GM19043 (cell line): ENCODE data around the gene PRRX1.

Experiments
- ATAC-seq: cut with Tn5 transposase; IDR thresholded peaks from one replicate; pipeline ENCODE4 v1.9.1; 2021; ENCODE audit warnings: low read depth; ENCODE audit not compliant: unreplicated experiment

PRRX1 gene

DNA sequence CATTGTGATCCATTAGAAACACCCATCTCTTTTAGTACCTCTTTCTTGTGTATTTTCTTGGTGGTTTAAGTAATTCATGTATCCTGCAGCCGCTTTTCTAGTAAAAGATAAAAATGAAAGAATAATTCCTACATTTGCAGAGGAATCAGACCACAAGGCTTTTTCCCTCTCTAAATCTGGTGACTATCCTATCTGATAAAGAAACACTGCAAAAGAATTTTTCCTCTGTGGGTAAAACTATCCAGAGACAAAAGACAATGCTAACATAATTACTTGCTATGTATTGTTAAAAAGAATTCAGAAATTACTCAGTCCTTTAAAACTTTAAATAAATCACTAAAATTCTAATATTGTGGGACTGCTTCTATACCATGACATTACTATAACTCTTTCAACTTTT lies 51.0 kb downstream of the PRRX1 start:
- no peak for ATAC-seq

DNA sequence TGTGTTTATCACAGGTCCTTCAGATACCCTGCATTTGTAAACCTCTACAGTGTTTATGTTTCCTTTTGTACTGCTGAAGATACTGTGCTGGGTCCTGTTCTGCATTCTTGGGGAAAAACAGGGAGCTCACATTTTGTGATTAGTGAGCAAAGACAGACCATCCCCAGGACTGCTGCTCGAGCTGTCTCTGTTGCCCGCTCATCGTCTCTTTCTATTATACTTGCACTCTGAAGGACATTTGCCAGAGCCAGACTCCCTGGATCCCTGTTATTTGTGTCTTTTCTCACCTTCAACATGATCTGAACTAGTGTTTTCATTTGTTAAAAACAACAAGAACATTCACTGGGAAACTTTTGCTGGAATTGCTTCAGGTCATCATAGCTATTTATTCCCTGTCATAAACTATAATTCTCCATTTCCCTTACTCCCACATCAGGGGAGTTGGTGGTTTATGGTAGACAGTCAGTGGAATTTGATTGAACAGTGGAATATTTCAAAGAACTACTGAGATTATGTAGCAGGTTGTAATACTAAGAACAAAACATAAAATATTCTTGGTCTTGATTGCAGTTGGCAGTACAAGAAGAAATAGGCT lies 53.0 kb downstream of the PRRX1 start:
- ATAC-seq = no peak

DNA sequence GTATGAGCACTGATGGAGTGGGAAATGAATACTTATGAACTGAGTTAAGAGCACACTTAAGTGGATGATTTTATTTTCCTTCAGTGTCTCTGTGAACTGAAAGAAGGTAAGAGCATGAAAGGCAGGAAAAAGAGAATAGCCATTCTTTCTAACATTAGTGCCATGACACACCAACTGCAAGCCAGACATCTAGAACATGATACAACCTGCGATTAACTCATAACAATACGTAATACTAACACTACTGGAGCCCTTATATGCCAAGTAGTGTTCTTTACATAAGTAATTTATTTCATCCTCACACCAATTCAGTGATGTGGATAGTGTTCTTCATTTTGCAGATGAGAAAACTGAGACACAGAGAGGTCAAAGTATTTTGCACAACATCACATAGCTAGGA lies 56.7 kb downstream of the PRRX1 start:
- ATAC-seq = no peak

DNA sequence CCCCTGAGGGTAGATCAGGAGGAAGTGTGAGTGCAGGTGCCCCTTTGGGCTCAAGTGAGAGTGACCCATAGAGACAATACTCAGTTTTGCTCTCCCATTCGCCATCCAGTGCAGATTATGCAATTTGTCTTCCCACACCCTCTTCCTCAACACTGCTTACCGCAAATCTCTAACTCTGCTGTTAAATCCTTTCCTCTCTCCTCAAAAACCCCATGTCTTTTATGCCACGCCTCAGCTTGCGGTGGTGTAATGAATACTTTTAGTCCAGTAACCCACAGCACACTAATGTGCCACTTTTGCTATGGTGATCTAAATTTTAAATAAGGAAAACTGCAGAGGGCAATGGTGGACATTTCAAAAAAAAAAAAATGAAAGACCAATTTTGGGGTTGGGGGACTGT lies 57.7 kb downstream of the PRRX1 start:
- ATAC-seq = no peak

DNA sequence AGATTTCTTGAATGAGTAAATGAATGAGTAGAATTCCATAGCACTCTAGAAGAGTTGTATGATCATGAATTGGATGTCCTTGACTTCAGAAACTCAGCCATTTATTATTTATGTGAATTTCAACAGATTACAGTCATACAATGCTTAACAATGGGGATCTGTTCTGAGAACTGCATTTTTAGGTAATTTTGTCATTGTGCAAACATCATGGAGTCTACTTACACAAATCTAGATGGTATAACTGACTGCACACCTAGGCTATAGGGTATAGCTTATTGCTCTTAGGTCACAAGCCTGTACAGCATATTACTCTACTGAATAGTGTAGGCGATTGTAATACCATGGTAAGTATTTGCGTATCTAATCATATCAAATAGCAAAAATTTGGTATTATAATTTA lies 59.6 kb downstream of the PRRX1 start:
- ATAC-seq = no peak

DNA sequence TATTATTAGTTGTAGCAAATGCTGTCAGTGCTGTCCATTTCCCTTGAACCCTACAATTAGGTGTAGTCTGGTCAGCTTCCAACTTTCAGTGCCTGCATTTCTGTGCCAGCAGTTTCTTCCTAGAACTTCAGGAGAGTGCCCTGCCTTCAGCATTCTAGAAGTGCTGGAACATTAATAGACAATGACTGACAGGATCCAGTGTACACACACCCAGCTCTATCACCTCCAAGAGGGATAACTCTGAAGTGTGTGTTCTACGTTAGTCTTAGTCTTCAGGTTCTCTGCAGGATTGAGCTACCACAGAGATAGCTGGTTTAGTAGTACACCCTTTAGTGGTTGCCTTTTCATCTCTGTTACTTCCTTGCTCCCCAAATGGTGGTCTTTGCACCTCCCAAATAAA lies 61.4 kb downstream of the PRRX1 start:
- ATAC-seq = no peak

DNA sequence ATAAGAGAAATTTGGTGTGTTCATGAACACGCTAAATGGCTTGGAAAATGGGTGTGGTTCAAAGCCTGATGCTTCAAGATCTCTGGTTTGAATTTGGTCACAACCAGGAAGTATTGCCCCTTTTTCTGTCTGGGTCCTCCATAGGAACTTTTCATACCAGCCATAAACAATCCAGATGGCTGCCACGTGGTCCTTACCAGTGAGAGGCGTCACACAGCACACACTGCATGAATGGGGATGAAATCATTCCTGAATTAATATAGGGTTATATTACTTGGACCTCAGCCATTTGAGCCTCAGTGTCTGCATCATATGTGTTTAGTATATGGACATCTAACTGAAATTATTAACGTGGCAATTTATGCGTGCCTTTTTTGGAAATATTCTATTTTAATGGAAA lies 64.0 kb downstream of the PRRX1 start:
- no peak for ATAC-seq

DNA sequence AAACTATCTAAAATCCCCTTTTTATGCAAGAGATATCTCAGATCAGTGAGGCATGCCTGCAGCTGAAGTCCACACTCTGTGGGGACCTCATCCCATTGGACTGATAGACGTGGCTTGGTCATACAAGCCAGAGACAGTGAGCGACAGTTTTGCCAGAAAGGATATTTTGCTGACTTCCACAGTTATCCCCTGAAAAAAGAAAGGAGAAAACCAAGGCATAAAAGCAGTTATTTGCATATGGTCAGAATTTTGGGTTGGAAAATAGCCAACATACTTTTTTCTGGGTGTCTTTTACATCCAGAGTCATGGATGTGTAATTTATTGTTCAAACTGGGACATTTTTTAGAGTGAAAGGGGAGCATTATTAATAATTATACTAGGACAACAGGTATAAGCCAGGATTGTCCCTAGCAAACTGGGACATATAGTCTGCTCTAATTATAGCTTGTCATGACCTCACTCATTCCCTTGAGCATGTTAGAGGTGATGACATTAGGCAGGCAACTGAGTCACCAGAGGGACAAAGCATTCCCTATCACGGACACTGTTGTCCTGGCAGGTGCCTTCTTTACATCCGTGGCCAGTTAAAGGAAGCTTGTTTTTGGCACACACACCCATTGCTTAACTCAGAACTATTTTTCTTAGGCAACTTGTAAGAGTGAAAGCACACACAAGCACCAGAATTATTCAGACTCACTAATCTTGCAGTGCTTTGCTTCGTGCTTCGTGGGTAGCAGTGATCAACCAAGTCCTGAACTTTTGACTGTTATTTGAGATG lies 65.5 kb downstream of the PRRX1 start:
- no peak for ATAC-seq

DNA sequence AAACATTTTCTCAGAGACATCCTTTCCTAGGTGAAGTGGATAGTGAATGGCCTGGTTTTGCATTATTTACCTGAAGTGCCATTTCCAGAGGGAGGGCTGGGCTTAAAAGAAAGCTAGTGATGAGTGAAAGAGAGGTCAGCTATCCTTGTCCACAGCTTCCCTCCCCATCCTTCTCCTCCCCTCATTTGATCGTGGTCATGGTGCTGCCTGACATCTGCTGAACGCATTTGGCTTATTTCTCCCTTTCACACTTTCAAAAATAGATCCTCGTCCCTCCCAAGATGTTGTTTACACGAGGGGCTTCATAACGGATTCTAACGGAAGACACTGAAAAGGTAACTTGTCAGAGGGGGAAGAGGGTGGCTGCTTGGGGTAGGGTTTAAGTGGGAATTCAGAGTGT lies 66.1 kb downstream of the PRRX1 start:
- no peak for ATAC-seq

DNA sequence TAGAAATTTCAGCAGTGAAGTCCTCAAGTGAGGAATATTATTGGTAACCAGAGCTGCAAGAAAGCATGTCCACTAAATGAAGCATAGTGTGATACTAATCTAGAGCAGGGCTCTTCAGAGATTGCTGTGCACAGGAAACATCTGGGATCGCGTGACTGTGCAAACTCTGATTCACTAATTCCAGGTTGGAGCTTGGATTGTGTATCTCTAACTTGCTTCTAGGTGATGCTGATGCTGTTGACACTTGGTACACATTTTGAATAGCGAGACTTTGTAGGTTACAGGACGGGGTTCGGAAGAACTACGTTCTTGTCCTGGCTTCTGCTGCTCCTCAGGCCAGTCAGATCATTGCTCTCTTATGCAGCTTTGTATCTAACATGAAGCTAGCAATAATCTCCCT lies 66.5 kb downstream of the PRRX1 start:
- no peak for ATAC-seq

DNA sequence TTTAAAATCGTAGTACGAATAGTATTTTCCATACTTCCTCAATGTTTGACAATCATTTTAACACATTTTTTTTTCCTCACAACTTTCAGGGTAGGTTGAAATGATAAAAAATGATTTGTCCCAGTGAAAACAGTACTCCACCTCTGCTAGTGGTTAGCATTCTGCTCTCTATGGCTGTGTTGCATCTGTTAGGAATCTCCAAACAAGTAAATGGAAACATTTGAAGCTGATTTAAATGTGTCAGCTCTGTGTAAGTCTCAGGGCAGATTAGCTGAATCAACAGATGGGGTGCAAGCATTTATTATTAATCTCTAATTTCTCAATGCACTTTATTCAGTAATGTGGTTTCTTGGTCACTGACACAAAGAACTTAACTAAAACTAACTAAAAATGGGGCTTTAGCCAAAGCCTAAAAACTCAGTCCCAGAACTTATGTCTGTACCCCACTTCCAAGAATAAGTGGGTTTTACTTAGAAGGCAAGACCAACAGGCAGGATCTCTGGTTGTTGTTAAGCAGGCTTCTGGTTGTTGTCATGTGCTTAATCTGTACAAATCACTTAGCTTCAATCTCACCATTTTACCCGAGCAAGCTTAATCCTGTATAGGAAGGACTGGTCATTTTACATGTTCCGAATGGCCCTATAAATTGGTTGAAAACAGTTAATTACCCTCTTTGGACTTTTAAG lies 67.8 kb downstream of the PRRX1 start:
- no peak for ATAC-seq

DNA sequence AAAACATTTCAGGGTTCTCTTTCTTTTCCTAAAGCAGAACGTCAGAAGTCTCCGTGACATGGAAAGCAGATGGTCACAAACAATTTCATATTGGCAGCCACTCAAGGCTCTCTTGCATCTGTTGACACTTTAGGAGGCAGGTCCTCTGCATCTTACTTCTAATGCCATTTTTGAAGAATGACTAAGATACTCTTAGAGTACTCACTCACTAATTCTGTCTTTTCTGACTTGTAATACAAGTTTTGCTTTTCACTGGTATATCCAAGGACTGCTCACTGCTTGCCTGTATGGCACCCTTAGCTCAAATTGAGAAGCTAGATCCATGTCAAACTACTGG lies 68.3 kb downstream of the PRRX1 start:
- no peak for ATAC-seq

DNA sequence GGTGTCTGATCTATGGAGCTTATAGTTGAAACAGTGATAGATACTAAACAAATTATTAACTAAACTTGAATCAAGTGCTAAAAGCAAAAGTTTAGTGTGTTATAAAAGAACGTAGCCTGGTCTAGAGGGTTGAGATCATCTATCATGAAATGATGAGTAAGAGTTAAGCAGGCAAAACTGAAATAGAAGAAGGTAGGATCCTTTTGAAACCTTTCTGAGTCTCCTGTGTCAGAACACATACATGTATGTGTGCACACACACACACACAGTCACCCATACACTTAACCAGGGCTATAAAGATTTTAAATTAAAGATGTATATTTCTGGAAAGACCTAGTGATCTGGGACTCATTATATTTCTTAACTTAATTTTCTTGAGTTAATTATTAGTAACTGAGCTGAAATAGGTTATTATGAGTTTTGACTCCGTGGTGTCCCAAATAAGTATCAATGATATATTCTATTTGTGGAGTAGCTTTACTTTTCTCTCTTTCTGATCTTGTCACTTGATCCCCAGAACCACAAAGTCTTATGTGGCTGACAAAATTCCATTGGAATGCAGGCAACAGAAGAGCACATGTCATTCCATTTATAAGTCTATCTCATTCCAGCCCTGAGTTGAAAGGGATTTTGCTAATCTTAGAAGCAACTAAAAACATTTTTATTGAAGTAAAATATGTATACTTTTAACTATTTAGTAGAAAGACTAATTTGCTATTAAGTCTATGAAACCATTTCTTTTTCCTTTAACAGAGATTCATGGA lies 70.7 kb downstream of the PRRX1 start:
- no peak for ATAC-seq

DNA sequence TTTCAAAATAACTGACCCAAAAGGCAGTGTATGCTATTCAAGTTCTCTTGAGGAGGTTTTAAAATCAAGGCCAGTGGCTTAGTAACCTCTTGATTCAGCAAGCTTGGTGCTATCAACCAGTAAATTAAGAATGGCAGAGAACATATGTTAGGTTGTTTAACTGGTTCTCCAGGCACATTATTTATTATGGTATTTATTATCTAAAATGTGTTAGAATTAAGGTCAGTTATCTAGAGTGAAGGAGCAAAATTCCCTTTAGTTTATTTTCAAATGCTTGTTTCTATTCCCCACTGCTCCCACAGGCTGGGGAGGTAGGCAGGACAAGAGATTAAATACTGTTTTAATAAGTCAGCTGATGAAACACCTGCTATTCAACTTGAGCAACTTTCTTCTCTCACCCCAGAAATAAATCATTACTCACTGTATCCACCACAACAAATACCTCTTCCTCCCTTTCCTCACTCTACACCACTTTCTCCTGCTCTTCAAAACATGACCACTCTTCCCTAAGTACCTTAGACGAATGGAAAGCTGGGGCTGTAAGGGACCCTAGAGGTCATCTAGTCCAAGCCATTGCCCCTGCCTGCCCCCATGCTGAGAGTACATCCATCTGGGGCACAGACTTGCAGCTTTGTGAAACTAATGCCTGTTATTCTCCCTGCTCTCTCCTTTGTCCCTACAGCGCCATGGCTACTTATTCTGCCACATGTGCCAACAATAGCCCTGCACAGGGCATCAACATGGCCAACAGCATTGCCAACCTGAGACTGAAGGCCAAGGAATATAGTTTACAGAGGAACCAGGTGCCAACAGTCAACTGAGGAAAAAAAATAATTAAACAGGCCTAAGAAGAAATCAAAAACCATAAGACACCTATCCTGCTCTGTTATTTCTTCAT lies 71.7 kb downstream of the PRRX1 start:
- ATAC-seq = no peak

DNA sequence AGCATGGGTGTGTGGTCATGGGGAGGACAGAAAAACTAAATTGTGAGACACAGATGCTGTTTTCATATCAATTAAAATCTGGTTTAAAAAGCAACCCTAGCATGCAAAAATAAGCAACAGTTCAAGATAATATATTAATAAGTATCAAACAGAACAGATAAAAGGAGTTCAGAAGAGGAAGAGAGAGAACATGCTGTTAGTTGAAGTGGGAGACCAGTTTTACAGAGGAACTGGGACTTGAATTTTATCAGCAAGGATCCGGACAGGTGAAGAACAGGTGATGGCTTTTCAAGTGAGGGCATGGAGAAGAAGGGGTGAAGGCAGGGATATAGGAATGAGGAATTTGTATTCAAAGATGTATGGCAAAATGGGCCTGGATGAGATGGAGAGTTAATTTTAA lies 75.9 kb downstream of the PRRX1 start:
- ATAC-seq = no peak

DNA sequence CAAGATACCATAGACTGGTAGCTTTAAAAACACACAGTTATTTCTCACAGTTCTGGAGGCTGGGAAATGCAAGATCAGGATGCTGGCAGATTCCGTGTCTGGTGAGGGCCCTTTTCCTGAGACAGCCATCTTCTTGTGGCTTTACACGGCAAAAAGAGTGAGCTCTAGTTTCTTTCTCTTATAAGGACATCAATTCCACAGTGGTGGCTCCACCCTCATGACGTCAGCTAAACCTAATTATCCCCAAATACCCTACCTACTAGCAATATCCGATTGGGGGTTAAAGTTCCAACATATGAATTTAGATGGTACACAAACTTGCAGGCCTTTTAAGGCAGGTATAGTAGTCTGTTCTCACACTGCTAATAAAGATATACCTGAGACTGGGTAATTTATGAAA lies 77.7 kb downstream of the PRRX1 start:
- ATAC-seq = no peak

DNA sequence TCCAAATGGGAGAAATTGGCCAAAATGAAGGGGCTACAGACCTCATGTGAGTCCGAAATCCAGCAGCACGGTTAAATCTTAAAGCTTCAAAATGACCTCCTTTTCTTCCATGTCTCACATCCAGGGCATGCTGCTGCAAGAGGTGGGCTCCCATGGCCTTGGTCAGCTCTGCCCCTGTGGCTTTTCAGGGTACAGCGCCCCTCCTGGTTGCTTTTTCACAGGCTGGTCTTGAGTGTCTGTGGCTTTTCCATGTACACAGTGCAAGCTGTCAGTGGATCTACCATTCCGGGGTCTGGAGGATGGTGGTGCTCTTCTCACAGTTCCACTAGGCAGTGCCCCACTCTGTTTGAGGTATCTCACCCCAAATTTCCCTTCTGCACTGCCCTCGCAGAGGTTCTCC lies 78.7 kb downstream of the PRRX1 start:
- no peak for ATAC-seq

DNA sequence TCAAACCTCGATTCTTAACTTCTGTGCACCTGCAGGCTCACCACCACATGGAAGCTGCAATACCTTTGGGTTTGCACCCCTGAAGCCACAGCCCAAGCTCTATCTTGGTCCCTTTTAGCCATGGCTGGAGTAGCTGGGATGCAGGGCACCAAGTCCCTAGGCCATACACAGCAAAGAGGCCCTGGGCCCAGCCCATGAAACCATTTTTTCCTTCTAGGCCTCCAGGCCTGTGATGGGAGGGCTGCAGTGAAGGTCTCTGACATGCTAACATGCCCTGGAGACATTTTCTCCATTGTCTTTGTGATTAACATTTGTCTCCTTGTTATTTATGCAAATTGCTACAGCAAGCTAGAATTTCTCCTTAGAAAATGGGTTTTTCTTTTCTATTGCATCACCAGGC lies 79.2 kb downstream of the PRRX1 start:
- no peak for ATAC-seq

DNA sequence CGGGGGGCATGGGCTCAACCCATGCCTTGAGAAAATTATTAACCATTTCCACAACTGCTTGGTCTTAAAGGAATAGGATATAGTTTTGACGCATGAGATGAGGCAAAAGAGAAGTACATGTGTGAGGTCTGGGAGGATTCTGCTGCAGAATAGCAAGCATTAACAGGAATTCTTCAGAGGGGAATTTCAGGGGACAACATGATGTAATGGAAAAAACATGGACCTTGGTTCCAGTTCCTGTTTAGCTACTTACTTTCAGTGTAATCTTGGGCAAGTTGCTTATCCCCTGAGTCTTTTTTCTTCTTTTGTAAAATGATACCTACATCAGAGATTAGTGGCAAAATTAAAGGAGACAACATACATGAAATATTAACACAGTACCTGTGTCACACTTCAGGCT lies 85.6 kb downstream of the PRRX1 start:
- ATAC-seq = no peak

DNA sequence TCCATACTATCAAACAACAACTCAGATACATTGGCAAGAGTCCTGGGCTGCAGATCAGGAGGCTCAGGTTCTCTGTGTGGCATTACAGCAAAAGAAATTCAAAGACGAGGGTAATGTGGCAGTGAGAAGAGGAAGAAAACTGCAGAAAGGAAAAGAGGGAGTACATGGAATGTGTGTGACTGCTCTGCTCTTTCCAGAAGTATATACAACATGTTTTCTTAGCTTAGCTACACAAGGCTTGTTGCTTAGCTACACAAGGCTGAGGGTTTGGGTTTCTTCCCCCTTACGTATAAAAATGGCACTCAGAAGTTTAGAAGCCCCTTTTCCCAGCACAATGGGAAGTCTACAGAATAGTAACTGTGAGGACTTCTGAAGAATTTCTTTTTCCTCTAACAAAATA lies 86.0 kb downstream of the PRRX1 start:
- no peak for ATAC-seq
